GM12891 (cell line): ENCODE measurements around the gene TSPAN11.

Source experiments
- POLR2A ChIP-seq: IDR thresholded peaks from 2 replicates; pipeline ENCODE4 v1.6.1; 2011; ENCODE audit warnings: low read depth, low read length, control low read depth
- POLR2AphosphoS5 ChIP-seq: IDR thresholded peaks from 2 replicates; pipeline ENCODE4 v1.6.1; 2011; ENCODE audit warnings: low read depth, low read length, control low read depth
- SPI1 ChIP-seq: IDR thresholded peaks from 2 replicates; pipeline ENCODE4 v1.6.1; 2011; ENCODE audit warnings: low read depth, low read length, control low read depth

- TF ChIP-seq POLR2AphosphoS5 (no peak), SPI1 (no peak), POLR2A (no peak)
Observed at GRCh38 chr12:30878024-30878423, 48.5 kb upstream of the TSPAN11 start.
